Measurements from ENCODE around the gene P3R3URF.

GRCh38 chr1:46159516-46159915 lies 16.8 kb downstream of the P3R3URF start:
- TF ChIP-seq, protein P1, sequence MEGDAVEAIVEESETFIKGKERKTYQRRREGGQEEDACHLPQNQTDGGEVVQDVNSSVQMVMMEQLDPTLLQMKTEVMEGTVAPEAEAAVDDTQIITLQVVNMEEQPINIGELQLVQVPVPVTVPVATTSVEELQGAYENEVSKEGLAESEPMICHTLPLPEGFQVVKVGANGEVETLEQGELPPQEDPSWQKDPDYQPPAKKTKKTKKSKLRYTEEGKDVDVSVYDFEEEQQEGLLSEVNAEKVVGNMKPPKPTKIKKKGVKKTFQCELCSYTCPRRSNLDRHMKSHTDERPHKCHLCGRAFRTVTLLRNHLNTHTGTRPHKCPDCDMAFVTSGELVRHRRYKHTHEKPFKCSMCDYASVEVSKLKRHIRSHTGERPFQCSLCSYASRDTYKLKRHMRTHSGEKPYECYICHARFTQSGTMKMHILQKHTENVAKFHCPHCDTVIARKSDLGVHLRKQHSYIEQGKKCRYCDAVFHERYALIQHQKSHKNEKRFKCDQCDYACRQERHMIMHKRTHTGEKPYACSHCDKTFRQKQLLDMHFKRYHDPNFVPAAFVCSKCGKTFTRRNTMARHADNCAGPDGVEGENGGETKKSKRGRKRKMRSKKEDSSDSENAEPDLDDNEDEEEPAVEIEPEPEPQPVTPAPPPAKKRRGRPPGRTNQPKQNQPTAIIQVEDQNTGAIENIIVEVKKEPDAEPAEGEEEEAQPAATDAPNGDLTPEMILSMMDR (tag by site-specific recombination; IDR thresholded peaks at IDR 0.05), result no peak
- TF ChIP-seq, protein P2, sequence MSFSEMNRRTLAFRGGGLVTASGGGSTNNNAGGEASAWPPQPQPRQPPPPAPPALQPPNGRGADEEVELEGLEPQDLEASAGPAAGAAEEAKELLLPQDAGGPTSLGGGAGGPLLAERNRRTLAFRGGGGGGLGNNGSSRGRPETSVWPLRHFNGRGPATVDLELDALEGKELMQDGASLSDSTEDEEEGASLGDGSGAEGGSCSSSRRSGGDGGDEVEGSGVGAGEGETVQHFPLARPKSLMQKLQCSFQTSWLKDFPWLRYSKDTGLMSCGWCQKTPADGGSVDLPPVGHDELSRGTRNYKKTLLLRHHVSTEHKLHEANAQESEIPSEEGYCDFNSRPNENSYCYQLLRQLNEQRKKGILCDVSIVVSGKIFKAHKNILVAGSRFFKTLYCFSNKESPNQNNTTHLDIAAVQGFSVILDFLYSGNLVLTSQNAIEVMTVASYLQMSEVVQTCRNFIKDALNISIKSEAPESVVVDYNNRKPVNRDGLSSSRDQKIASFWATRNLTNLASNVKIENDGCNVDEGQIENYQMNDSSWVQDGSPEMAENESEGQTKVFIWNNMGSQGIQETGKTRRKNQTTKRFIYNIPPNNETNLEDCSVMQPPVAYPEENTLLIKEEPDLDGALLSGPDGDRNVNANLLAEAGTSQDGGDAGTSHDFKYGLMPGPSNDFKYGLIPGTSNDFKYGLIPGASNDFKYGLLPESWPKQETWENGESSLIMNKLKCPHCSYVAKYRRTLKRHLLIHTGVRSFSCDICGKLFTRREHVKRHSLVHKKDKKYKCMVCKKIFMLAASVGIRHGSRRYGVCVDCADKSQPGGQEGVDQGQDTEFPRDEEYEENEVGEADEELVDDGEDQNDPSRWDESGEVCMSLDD (tag by site-specific recombination; IDR thresholded peaks at IDR 0.05), result no peak
- TF ChIP-seq, protein P3, sequence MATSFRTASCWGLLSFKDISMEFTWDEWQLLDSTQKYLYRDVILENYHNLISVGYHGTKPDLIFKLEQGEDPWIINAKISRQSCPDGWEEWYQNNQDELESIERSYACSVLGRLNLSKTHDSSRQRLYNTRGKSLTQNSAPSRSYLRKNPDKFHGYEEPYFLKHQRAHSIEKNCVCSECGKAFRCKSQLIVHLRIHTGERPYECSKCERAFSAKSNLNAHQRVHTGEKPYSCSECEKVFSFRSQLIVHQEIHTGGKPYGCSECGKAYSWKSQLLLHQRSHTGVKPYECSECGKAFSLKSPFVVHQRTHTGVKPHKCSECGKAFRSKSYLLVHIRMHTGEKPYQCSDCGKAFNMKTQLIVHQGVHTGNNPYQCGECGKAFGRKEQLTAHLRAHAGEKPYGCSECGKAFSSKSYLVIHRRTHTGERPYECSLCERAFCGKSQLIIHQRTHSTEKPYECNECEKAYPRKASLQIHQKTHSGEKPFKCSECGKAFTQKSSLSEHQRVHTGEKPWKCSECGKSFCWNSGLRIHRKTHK (tag by site-specific recombination; IDR thresholded peaks at IDR 0.05), result no peak
- TF ChIP-seq, protein P4, sequence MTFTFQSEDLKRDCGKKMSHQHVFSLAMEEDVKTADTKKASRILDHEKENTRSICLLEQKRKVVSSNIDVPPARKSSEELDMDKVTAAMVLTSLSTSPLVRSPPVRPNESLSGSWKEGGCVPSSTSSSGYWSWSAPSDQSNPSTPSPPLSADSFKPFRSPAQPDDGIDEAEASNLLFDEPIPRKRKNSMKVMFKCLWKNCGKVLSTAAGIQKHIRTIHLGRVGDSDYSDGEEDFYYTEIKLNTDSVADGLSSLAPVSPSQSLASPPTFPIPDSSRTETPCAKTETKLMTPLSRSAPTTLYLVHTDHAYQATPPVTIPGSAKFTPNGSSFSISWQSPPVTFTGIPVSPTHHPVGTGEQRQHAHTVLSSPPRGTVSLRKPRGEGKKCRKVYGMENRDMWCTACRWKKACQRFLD (tag by site-specific recombination; IDR thresholded peaks at IDR 0.05), result no peak
- no peak for TF ChIP-seq ZNF664 (tag by site-specific recombination; IDR thresholded peaks at IDR 0.05)
- TF ChIP-seq ZNF133 (tag by site-specific recombination; IDR thresholded peaks at IDR 0.05), result no peak
- TF ChIP-seq ELK4 (IDR thresholded peaks at IDR 0.05; ENCODE audit: borderline replicate concordance, low read depth, low read length), result no peak
- TF ChIP-seq MEIS1 (CRISPR knock-in tag; IDR thresholded peaks at IDR 0.05; ENCODE audit: borderline replicate concordance), result no peak
- TF ChIP-seq ZNF280D (tag by site-specific recombination; IDR thresholded peaks at IDR 0.05), result no peak
- TF ChIP-seq, protein P5, sequence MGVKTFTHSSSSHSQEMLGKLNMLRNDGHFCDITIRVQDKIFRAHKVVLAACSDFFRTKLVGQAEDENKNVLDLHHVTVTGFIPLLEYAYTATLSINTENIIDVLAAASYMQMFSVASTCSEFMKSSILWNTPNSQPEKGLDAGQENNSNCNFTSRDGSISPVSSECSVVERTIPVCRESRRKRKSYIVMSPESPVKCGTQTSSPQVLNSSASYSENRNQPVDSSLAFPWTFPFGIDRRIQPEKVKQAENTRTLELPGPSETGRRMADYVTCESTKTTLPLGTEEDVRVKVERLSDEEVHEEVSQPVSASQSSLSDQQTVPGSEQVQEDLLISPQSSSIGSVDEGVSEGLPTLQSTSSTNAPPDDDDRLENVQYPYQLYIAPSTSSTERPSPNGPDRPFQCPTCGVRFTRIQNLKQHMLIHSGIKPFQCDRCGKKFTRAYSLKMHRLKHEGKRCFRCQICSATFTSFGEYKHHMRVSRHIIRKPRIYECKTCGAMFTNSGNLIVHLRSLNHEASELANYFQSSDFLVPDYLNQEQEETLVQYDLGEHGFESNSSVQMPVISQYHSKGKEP (tag by site-specific recombination; IDR thresholded peaks at IDR 0.05), result no peak
- no peak for TF ChIP-seq ZNF2 (tag by site-specific recombination; IDR thresholded peaks at IDR 0.05)
